HEK293T (cell line): ENCODE measurements around the gene XPNPEP3.

ENCODE experiments used
- ARNT ChIP-seq: fragments of 450-650 bp; IDR thresholded peaks from 2 replicates; pipeline ENCODE4 v1.6.1; 2017; ENCODE audit warnings: mild to moderate bottlenecking
- BHLHE40 ChIP-seq: fragments of 450-650 bp; IDR thresholded peaks from 2 replicates; pipeline ENCODE4 v1.6.1; 2016; ENCODE audit warnings: mild to moderate bottlenecking, moderate library complexity, borderline replicate concordance
- CTBP1 ChIP-seq: fragments of 450-650 bp; IDR thresholded peaks from 2 replicates; pipeline ENCODE4 v1.6.1; 2016; ENCODE audit warnings: borderline replicate concordance
- ELF4 ChIP-seq: fragments of 450-650 bp; IDR thresholded peaks from 2 replicates; pipeline ENCODE4 v1.6.1; 2017; ENCODE audit warnings: antibody characterized with exemption
- FOXA1 ChIP-seq: fragments of 450-650 bp; IDR thresholded peaks from 2 replicates; pipeline ENCODE4 v1.6.1; 2016; ENCODE audit warnings: mild to moderate bottlenecking
- FOXM1 ChIP-seq: fragments of 450-650 bp; IDR thresholded peaks from 2 replicates; pipeline ENCODE4 v1.6.1; 2017; ENCODE audit warnings: mild to moderate bottlenecking, borderline replicate concordance
- L3MBTL2 ChIP-seq: fragments of 450-650 bp; conservative IDR thresholded peaks from 2 replicates; pipeline ENCODE4 v1.6.1; 2016; ENCODE audit warnings: mild to moderate bottlenecking
- LEF1 ChIP-seq: fragments of 450-650 bp; IDR thresholded peaks from 2 replicates; pipeline ENCODE4 v1.6.1; 2017; ENCODE audit warnings: mild to moderate bottlenecking, borderline replicate concordance
- NFRKB ChIP-seq: fragments of 450-650 bp; IDR thresholded peaks from 2 replicates; pipeline ENCODE4 v1.6.1; 2016; ENCODE audit warnings: mild to moderate bottlenecking, moderate library complexity
- PKNOX1 ChIP-seq: fragments of 450-650 bp; IDR thresholded peaks from 2 replicates; pipeline ENCODE4 v1.6.1; 2016
- TARDBP ChIP-seq: fragments of 450-650 bp; IDR thresholded peaks from 2 replicates; pipeline ENCODE4 v1.6.1; 2016
- ZNF384 ChIP-seq: fragments of 450-650 bp; IDR thresholded peaks from 2 replicates; pipeline ENCODE4 v1.6.1; 2016

GRCh38 chr22:40844951-40845350, 12.0 kb upstream of the XPNPEP3 start:
- no peak for TF ChIP-seq CTBP1
- TF ChIP-seq TARDBP: no peak
- no peak for TF ChIP-seq NFRKB
- TF ChIP-seq PKNOX1: no peak
- no peak for TF ChIP-seq ELF4
- TF ChIP-seq ZNF384: no peak
- no peak for TF ChIP-seq FOXA1
- no peak for TF ChIP-seq L3MBTL2
- TF ChIP-seq LEF1: no peak
- no peak for TF ChIP-seq BHLHE40
- no peak for TF ChIP-seq ARNT
- TF ChIP-seq FOXM1: no peak
